Psoas muscle (tissue), 8 donors: ENCODE data around the gene LRRC46. TPM values are rescaled to one million over a fixed set of nuclear protein-coding genes. Genes with fewer than 3 reads are reported as not detected.

Experiments
- ATAC-seq, 4 donors: fragments of 200-7000 bp; cut with Tn5 transposase; one replicate each; pipeline ENCODE4 v1.9.1; 2020; ENCODE audit warnings: moderate library complexity in 3 of 4, mild to moderate bottlenecking in 2 of 4
- DNase-seq, 2 donors: peaks; one replicate each; pipeline ENCODE4 v3.0.0-alpha.2; 2020
- H3K27ac ChIP-seq: fragments of 200-600 bp; one replicate; pipeline ENCODE4 v1.8.0; 2022
- H3K27me3 ChIP-seq, 3 donors: fragments of 200-600 bp in 1 of 3; one replicate each; pipeline versions ENCODE4 v1.6.1 to v1.8.0; 2013 to 2022; ENCODE audit warnings: low read length in 2 of 3, mild to moderate bottlenecking in 2 of 3, moderate library complexity in 1 of 3; ENCODE audit not compliant: insufficient read depth in 3 of 3
- H3K36me3 ChIP-seq, 2 donors: fragments of 200-600 bp in 1 of 2; one replicate each; pipeline versions ENCODE4 v1.6.1 to v1.8.0; 2013 to 2022; ENCODE audit warnings: low read depth in 1 of 2, mild to moderate bottlenecking in 1 of 2, moderate library complexity in 1 of 2; ENCODE audit not compliant: insufficient read depth in 1 of 2
- H3K4me1 ChIP-seq: fragments of 200-600 bp; one replicate; pipeline ENCODE4 v1.8.0; 2022
- H3K4me3 ChIP-seq: fragments of 200-600 bp; one replicate; pipeline ENCODE4 v1.8.0; 2022; ENCODE audit warnings: mild to moderate bottlenecking
- H3K9me3 ChIP-seq: fragments of 200-600 bp; one replicate; pipeline ENCODE4 v1.8.0; 2022
- CTCF ChIP-seq: fragments of 200-600 bp; IDR thresholded peaks from one replicate; pipeline ENCODE4 v1.8.0; 2022; ENCODE audit warnings: antibody characterized with exemption
- WGBS, 3 donors: extraction: QIAGEN DNeasy Blood & Tissue Kit; methylation state at CpG; one replicate each; pipeline versions ENCODE4 v1.1.6 to v1.1.7; 2013; 5-methylcytosine and 5-hydroxymethylcytosine counted together
- intact Hi-C, 2 donors: fragments of 100-400 bp; cut with DNase I; formaldehyde crosslinking; loops; one replicate each; pipeline versions ENCODE4 v1.11.0 to v1.14.2; 2022
- polyA plus RNA-seq, 3 donors: library from polyadenylated mRNA; stranded (reverse); fragments of 200-250 nt; gene quantifications; one replicate each; pipeline ENCODE4 v1.2.3, GENCODE V29; 2013
- total RNA-seq, 4 donors: library from RNA; stranded (reverse); fragmentation: NEBNext Ultra II Directional in 2 of 4; extraction: Animal tissue kit (Norgen Biotek cat#: 25700) in 2 of 4; gene quantifications; one replicate each; pipeline versions ENCODE4 v1.2.1 to v1.2.4, GENCODE V29; 2021 to 2023
- donor health status: healthy with polysubstance abuse.
- donor health status: DM: no; HTN: no; CAD: no; lungs with moderate emphysema.
- donor health status: Bipolar disorder and iron deficiency.
- donor health status: healthy.
- donor health status: DM: yes; HTN: yes; CAD: no.
- donor health status: DM: no; HTN: no; CAD: no.
- donor health status: DM: no; HTN: no; CAD: no.
- donor health status: DM: yes; HTN: yes; CAD: no.

Gene LRRC46
- total and polyA plus RNA-seq, 7 donors = 0.08 to 0.54 (median 0.22) TPM; not detected in 2

DNA sequence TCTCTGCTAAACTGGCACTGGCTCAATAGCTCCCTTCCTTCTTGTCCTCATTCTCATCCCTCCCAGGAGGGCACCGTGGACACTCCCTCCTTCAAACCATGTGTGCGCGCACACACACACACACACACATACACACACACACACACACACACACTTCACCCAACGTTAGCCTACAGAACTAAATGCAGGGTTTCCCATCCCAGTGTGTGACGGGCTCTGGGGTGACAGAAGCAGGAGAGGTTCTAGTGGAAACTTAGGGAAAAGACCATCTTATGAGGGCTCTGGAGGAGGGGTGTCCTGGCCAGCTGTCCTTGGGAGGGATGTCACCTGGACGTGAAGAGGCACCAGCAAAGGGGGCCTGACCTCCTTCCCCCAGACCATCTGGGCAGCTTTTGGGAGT, 29.6 kb upstream of the LRRC46 start:
- Histone ChIP-seq H3K4me3 (no peak overlapping the region), H3K36me3 (peaks cover 0 to 4% of the 10 kb centered on the region in 2 donors), H3K9me3 (no peaks in the 10 kb centered on the region), H3K4me1 (peaks cover 10% of the 10 kb centered on the region), H3K27me3 (no peaks in the 10 kb centered on the region), H3K27ac (no peak overlapping the region)
- intact Hi-C loops = loop anchor here (5.0 to 10.0 kb wide), 3 partner anchors 105 to 140 kb away; no protein-coding TSS in a partner anchor
- ATAC-seq (no peak), DNase-seq (no peak)
- no peak for TF ChIP-seq CTCF
- whole genome bisulfite sequencing, 3 donors = 47 to 55% (median 51%) methylated on average over 6 of the region's 6 CpGs

GRCh38 chr17:47802341-47803022, 29.0 kb upstream of the LRRC46 start:
- peak; percentile 59 for TF ChIP-seq CTCF
- no peak overlapping the region for H3K4me3 ChIP-seq
- H3K36me3 ChIP-seq = peaks cover 0 to 9% of the 10 kb centered on the region in 2 donors
- H3K9me3 ChIP-seq = no peaks in the 10 kb centered on the region
- no peaks in the 10 kb centered on the region for H3K27me3 ChIP-seq
- WGBS, 3 donors = 29 to 37% (median 34%) methylated on average over 9 of the region's 9 CpGs
- ATAC-seq (peak; percentile 56 to 64 (median 62)), DNase-seq (no peak)
- peaks cover 16% of the 10 kb centered on the region for H3K4me1 ChIP-seq
- H3K27ac ChIP-seq = no peak overlapping the region
- intact Hi-C loops = loop anchor here (5.0 to 10.0 kb wide), 3 partner anchors 105 to 140 kb away; no protein-coding TSS in a partner anchor

DNA sequence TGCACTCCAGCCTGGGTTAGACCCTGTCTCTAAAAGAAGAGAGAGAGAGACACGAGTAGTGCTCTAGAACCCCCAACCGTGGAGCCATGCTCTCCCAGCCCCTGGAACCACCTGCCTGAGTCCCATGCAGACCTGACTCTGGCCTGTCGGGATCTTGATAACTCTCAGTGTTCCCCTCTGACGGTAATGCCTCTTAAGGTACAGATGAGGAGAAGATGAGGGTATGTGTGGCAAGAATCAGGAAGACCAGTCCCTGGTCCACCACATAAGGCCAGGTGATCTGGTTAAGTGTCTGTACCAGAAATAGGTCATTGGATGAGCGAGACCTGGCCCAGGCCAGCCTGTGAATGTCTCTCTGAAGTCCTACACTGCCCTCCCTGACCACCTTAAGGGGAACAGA, 28.3 kb upstream of the LRRC46 start:
- Histone ChIP-seq H3K9me3 (no peaks in the 10 kb centered on the region), H3K4me3 (no peak overlapping the region), H3K4me1 (peaks cover 23% of the 10 kb centered on the region), H3K36me3 (peaks cover 0 to 17% of the 10 kb centered on the region in 2 donors), H3K27me3 (no peaks in the 10 kb centered on the region), H3K27ac (peak overlapping the region; percentile 0)
- intact Hi-C loops = loop anchor here (5.0 to 10.0 kb wide), 3 partner anchors 106 to 141 kb away; no protein-coding TSS in a partner anchor
- DNase-seq = no peak
- WGBS, 3 donors = 49 to 55% (median 54%) methylated on average over 5 of the region's 5 CpGs
- ATAC-seq = no peak
- no peak for TF ChIP-seq CTCF

DNA sequence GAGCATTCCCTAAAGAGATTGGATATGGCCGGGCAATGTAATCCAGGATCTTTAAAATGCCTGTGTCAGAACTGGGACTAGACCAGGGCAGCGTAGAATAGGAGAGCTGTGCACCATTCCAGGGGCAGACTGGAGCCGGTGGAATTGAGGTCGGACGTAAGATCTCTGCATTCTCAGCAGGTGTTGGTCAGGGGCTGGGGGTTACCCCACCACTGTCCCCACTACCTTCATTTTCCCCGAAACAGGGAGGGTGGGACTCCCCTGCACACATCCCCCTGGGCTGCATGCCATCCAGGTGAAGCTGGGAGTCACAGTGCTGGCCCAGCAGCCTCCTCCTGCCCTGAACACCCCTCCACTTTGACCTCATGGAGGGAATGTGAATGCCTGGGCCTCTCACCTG, 27.7 kb upstream of the LRRC46 start:
- peak overlapping the region; percentile 0 for H3K27ac ChIP-seq
- no peaks in the 10 kb centered on the region for H3K9me3 ChIP-seq
- intact Hi-C loops = loop anchor here (5.0 to 10.0 kb wide), 3 partner anchors 106 to 141 kb away; no protein-coding TSS in a partner anchor
- DNase-seq (no peak), ATAC-seq (no peak)
- TF ChIP-seq CTCF = no peak
- peaks cover 28% of the 10 kb centered on the region for H3K4me1 ChIP-seq
- no peaks in the 10 kb centered on the region for H3K27me3 ChIP-seq
- 45 to 72% (median 62%) methylated on average over 6 of the region's 6 CpGs for WGBS, 3 donors
- H3K36me3 ChIP-seq = peaks cover 0 to 22% of the 10 kb centered on the region in 2 donors
- no peak overlapping the region for H3K4me3 ChIP-seq
